IgD-negative memory B cell (primary cell): ENCODE results near the gene FXYD6. TPM values are rescaled to one million over a fixed set of nuclear protein-coding genes. Genes with fewer than 3 reads are reported as not detected.

Source experiments
- H3K27ac Mint-ChIP-seq, 3 donors: one replicate each; pipeline ENCODE4 v1.8.0; 2020 to 2022; ENCODE audit warnings: mild to moderate bottlenecking in 3 of 3, mixed read lengths in 3 of 3, moderate library complexity in 1 of 3
- H3K27me3 Mint-ChIP-seq: one replicate; pipeline ENCODE4 v1.8.0; 2021; ENCODE audit warnings: mixed read lengths
- H3K36me3 Mint-ChIP-seq: one replicate; pipeline ENCODE4 v1.8.0; 2020; ENCODE audit warnings: mild to moderate bottlenecking, mixed read lengths
- H3K4me1 Mint-ChIP-seq, 3 donors: one replicate each; pipeline ENCODE4 v1.8.0; 2020 to 2022; ENCODE audit warnings: mixed read lengths in 3 of 3, mild to moderate bottlenecking in 1 of 3
- H3K4me3 Mint-ChIP-seq, 4 donors: one replicate each; pipeline ENCODE4 v1.8.0; 2020 to 2022; ENCODE audit warnings: mild to moderate bottlenecking in 4 of 4, mixed read lengths in 4 of 4, moderate library complexity in 3 of 4
- H3K9me3 Mint-ChIP-seq, 3 donors: one replicate each; pipeline ENCODE4 v1.8.0; 2020 to 2021; ENCODE audit warnings: mixed read lengths in 3 of 3, mild to moderate bottlenecking in 1 of 3
- polyA plus RNA-seq: library from polyadenylated mRNA; unstranded; fragments of 300-500 nt; fragmentation: Illumina TruSeq; gene quantifications from one replicate; pipeline ENCODE4 v1.2.3, GENCODE V29; 2021

Gene FXYD6
- polyA plus RNA-seq, 1 donor from 2014 or later = not detected

GRCh38 chr11:117914991-117915618, 38.6 kb upstream of the FXYD6 start:
- Mint-ChIP-seq H3K9me3 (no peaks in the 10 kb centered on the region), H3K27me3 (peaks cover 2% of the 10 kb centered on the region), H3K36me3 (no peaks in the 10 kb centered on the region), H3K4me1 (peaks cover 5 to 7% (median 7%) of the 10 kb centered on the region in 3 donors), H3K4me3 (no peak overlapping the region), H3K27ac (no peak overlapping the region)

- Mint-ChIP-seq H3K4me1 (peaks cover 2 to 3% (median 3%) of the 10 kb centered on the region in 3 donors), H3K27me3 (peaks cover 2% of the 10 kb centered on the region), H3K36me3 (no peaks in the 10 kb centered on the region), H3K9me3 (no peaks in the 10 kb centered on the region), H3K4me3 (no peak overlapping the region), H3K27ac (no peak overlapping the region)
These were observed 37.9 kb upstream of the FXYD6 start for GRCh38 chr11:117914398-117914761.

GRCh38 chr11:117913736-117914397, 37.4 kb upstream of the FXYD6 start:
- H3K27ac Mint-ChIP-seq = no peak overlapping the region
- no peaks in the 10 kb centered on the region for H3K36me3 Mint-ChIP-seq
- peaks cover 2% of the 10 kb centered on the region for H3K27me3 Mint-ChIP-seq
- no peaks in the 10 kb centered on the region for H3K9me3 Mint-ChIP-seq
- H3K4me3 Mint-ChIP-seq = no peak overlapping the region
- H3K4me1 Mint-ChIP-seq = peaks cover 0 to 2% (median 0%) of the 10 kb centered on the region in 3 donors

- H3K36me3 Mint-ChIP-seq = no peaks in the 10 kb centered on the region
- no peaks in the 10 kb centered on the region for H3K9me3 Mint-ChIP-seq
- peaks cover 0 to 2% (median 0%) of the 10 kb centered on the region in 3 donors for H3K4me1 Mint-ChIP-seq
- peaks cover 2% of the 10 kb centered on the region for H3K27me3 Mint-ChIP-seq
- no peak overlapping the region for H3K27ac Mint-ChIP-seq
- H3K4me3 Mint-ChIP-seq = no peak overlapping the region
These were observed 36.0 kb upstream of the FXYD6 start for GRCh38 chr11:117912497-117912896.

GRCh38 chr11:117911694-117912093, 35.2 kb upstream of the FXYD6 start:
- peaks cover 0 to 2% (median 0%) of the 10 kb centered on the region in 3 donors for H3K4me1 Mint-ChIP-seq
- H3K9me3 Mint-ChIP-seq = no peaks in the 10 kb centered on the region
- no peak overlapping the region for H3K27ac Mint-ChIP-seq

GRCh38 chr11:117910941-117911655, 34.6 kb upstream of the FXYD6 start:
- Mint-ChIP-seq H3K4me1 (peaks cover 0 to 2% (median 0%) of the 10 kb centered on the region in 3 donors), H3K27me3 (peaks cover under 1% of the 10 kb centered on the region), H3K27ac (peak overlapping the region in 1 of 3 donors; percentile 56), H3K36me3 (no peaks in the 10 kb centered on the region), H3K9me3 (no peaks in the 10 kb centered on the region), H3K4me3 (no peak overlapping the region)

More at GRCh38 chr11:117911694-117912093, 35.2 kb upstream of the FXYD6 start:
- no peaks in the 10 kb centered on the region for H3K36me3 Mint-ChIP-seq
- no peak overlapping the region for H3K4me3 Mint-ChIP-seq
- peaks cover 2% of the 10 kb centered on the region for H3K27me3 Mint-ChIP-seq

GRCh38 chr11:117910525-117910924, 34.1 kb upstream of the FXYD6 start:
- peaks cover 0 to 2% (median 0%) of the 10 kb centered on the region in 3 donors for H3K4me1 Mint-ChIP-seq
- no peak overlapping the region for H3K4me3 Mint-ChIP-seq
- H3K9me3 Mint-ChIP-seq = no peaks in the 10 kb centered on the region
- H3K27me3 Mint-ChIP-seq = no peaks in the 10 kb centered on the region
- no peaks in the 10 kb centered on the region for H3K36me3 Mint-ChIP-seq
- peak overlapping the region in 1 of 3 donors; percentile 56 for H3K27ac Mint-ChIP-seq

- H3K27ac Mint-ChIP-seq = no peak overlapping the region
- H3K36me3 Mint-ChIP-seq = no peaks in the 10 kb centered on the region
- no peaks in the 10 kb centered on the region for H3K9me3 Mint-ChIP-seq
- H3K4me1 Mint-ChIP-seq = peaks cover 0 to 2% (median 0%) of the 10 kb centered on the region in 3 donors
- no peak overlapping the region for H3K4me3 Mint-ChIP-seq
- H3K27me3 Mint-ChIP-seq = no peaks in the 10 kb centered on the region
These were observed 33.3 kb upstream of the FXYD6 start for GRCh38 chr11:117909611-117910382.

GRCh38 chr11:117908959-117909610, 32.6 kb upstream of the FXYD6 start:
- Mint-ChIP-seq H3K36me3 (no peaks in the 10 kb centered on the region), H3K4me3 (no peak overlapping the region), H3K27me3 (no peaks in the 10 kb centered on the region), H3K27ac (no peak overlapping the region), H3K4me1 (peaks cover 0 to 2% (median 0%) of the 10 kb centered on the region in 3 donors), H3K9me3 (no peaks in the 10 kb centered on the region)

GRCh38 chr11:117908109-117908895, 31.8 kb upstream of the FXYD6 start:
- Mint-ChIP-seq H3K4me3 (no peak overlapping the region), H3K27me3 (no peaks in the 10 kb centered on the region), H3K9me3 (no peaks in the 10 kb centered on the region), H3K4me1 (no peaks in the 10 kb centered on the region), H3K36me3 (no peaks in the 10 kb centered on the region), H3K27ac (no peak overlapping the region)

- no peak overlapping the region for H3K27ac Mint-ChIP-seq
- H3K4me3 Mint-ChIP-seq = no peak overlapping the region
- H3K27me3 Mint-ChIP-seq = no peaks in the 10 kb centered on the region
- H3K9me3 Mint-ChIP-seq = no peaks in the 10 kb centered on the region
- peaks cover 2% of the 10 kb centered on the region for H3K36me3 Mint-ChIP-seq
- no peaks in the 10 kb centered on the region for H3K4me1 Mint-ChIP-seq
These were observed 31.0 kb upstream of the FXYD6 start for GRCh38 chr11:117907276-117908108.

- H3K27me3 Mint-ChIP-seq = no peaks in the 10 kb centered on the region
- no peak overlapping the region for H3K27ac Mint-ChIP-seq
- H3K4me3 Mint-ChIP-seq = no peak overlapping the region
- no peaks in the 10 kb centered on the region for H3K9me3 Mint-ChIP-seq
- H3K36me3 Mint-ChIP-seq = peaks cover 2% of the 10 kb centered on the region
- no peaks in the 10 kb centered on the region for H3K4me1 Mint-ChIP-seq
These were observed 30.3 kb upstream of the FXYD6 start for GRCh38 chr11:117906710-117907109.

GRCh38 chr11:117906126-117906525, 29.7 kb upstream of the FXYD6 start:
- Mint-ChIP-seq H3K27me3 (no peaks in the 10 kb centered on the region), H3K27ac (no peak overlapping the region)

More at GRCh38 chr11:117906126-117906525, 29.7 kb upstream of the FXYD6 start:
- H3K36me3 Mint-ChIP-seq = peaks cover 2% of the 10 kb centered on the region
- H3K4me1 Mint-ChIP-seq = no peaks in the 10 kb centered on the region
- H3K9me3 Mint-ChIP-seq = no peaks in the 10 kb centered on the region
- H3K4me3 Mint-ChIP-seq = no peak overlapping the region
